Adipocyte (in vitro differentiated cells): ENCODE results near the gene TSBP1.
"Not testable (repeated sequence)": the region's sequence is repeated elsewhere in the genome, so short reads cannot be mapped to it uniquely, and the experiment has no call there.

Experiments
- DNase-seq: peaks from one replicate; pipeline ENCODE4 v3.0.0-alpha.2; 2015; ENCODE audit warnings: low read depth
- H3K27me3 ChIP-seq: replicated peaks from 2 replicates; pipeline ENCODE4 v1.7.0; 2013; ENCODE audit warnings: mild to moderate bottlenecking, low read length, moderate library complexity; ENCODE audit not compliant: control insufficient read depth, insufficient read depth
- H3K36me3 ChIP-seq: 2 replicates; pipeline ENCODE4 v1.7.0; 2013; ENCODE audit warnings: low read length, mild to moderate bottlenecking, moderate library complexity; ENCODE audit not compliant: control insufficient read depth, insufficient read depth, severe bottlenecking
- H3K4me1 ChIP-seq: 2 replicates; pipeline ENCODE4 v1.7.0; 2013; ENCODE audit warnings: mild to moderate bottlenecking, low read length, moderate library complexity; ENCODE audit not compliant: control insufficient read depth, insufficient read depth
- H3K4me3 ChIP-seq: 2 replicates; pipeline ENCODE4 v1.7.0; 2013; ENCODE audit warnings: mild to moderate bottlenecking, low read length, moderate library complexity
- H3K9ac ChIP-seq: 2 replicates; pipeline ENCODE4 v1.7.0; 2013; ENCODE audit warnings: mild to moderate bottlenecking, low read length, moderate library complexity
- H3K9me3 ChIP-seq: 2 replicates; pipeline ENCODE4 v1.7.0; 2013; ENCODE audit warnings: mild to moderate bottlenecking, low read length, moderate library complexity; ENCODE audit not compliant: control insufficient read depth

Gene TSBP1

DNA sequence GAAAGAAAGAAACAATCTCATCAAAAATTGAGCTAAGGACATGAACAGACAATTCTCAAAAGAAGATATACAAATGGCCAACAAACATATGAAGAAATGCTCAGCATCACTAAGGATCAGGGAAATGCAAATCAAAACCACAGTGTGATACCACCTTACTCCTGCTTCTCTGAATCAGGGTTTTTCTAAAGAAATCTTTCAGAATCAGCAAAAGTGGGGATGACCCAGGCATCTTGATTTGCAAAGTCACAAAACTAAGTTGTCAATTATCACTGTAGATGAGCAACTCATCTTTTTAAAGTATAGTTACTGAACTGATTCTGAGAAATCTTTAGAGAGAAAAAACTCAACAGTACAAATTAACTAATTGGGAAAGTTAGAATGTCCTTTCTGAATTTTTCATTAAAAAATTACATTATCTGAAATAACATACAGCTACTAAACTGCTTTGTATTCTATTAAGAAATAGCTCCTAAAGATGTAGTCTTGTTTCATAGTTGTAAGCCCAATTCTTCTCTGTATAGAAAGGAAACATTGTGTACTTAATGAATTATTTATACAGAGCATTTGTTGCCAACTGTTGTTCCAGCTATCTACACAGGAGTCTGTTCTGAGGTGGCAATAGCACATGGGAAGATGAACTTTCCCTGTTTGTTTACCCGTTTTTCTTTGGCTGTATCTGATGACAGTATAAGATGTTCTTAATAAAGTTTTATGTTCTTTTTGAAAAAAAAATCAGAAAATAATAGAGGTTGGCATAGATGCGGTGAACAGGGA is 97.7 kb downstream of the TSBP1 start:
- not testable (repeated sequence) for H3K4me1 ChIP-seq, H3K9ac ChIP-seq, H3K27me3 ChIP-seq, H3K4me3 ChIP-seq, H3K9me3 ChIP-seq, DNase-seq, H3K36me3 ChIP-seq

GRCh38 chr6:32271429-32271828 is 100.3 kb downstream of the TSBP1 start:
- Histone ChIP-seq H3K36me3 (no peaks in the 10 kb centered on the region), H3K9ac (no peak overlapping the region), H3K4me1 (no peaks in the 10 kb centered on the region), H3K4me3 (no peak overlapping the region), H3K27me3 (no peaks in the 10 kb centered on the region), H3K9me3 (no peaks in the 10 kb centered on the region)
- DNase-seq, result no peak

DNA sequence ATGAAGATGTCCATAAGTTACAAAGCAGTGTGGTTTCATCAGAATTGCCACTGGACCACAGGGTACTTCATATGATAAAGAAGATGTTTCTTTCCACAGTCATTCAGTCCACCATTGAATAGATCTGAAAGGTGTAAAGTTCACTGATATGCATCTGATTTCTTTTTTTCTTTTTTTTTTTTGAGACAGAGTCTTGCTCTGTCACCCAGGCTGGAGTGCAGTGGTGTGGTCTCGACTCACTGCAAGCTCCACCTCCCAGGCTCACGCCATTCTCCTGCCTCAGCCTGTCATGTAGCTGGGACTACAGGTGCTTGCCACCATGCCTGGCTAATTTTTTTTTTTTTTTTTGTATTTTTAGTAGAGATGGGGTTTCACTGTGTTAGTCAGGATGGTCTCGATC is 103.2 kb downstream of the TSBP1 start:
- H3K4me1 ChIP-seq, H3K9ac ChIP-seq, H3K36me3 ChIP-seq, H3K4me3 ChIP-seq, DNase-seq, H3K27me3 ChIP-seq, H3K9me3 ChIP-seq: not testable (repeated sequence)

DNA sequence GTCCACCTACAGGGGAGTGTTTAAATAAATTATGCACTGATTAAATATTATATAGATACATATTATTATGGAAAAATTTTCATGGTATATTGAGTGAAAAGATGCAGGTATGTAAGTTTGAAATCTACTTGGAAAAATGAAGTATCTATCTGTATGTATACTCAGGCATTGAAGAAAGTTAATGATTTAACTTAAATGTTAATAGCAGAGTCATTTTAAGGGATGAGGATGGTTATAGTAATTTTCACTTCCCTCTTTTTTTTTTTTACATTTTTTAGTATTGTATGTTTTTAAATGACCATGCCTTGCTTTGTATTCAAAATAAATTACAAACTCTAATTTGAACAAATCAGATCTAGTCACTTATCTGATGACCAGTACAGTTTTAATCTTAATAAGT is 104.7 kb downstream of the TSBP1 start:
- no peak for DNase-seq
- no peak overlapping the region for H3K4me3 ChIP-seq
- no peaks in the 10 kb centered on the region for H3K36me3 ChIP-seq
- no peaks in the 10 kb centered on the region for H3K9me3 ChIP-seq
- H3K27me3 ChIP-seq, result peaks cover 3% of the 10 kb centered on the region
- no peak overlapping the region for H3K9ac ChIP-seq
- H3K4me1 ChIP-seq, result no peaks in the 10 kb centered on the region

DNA sequence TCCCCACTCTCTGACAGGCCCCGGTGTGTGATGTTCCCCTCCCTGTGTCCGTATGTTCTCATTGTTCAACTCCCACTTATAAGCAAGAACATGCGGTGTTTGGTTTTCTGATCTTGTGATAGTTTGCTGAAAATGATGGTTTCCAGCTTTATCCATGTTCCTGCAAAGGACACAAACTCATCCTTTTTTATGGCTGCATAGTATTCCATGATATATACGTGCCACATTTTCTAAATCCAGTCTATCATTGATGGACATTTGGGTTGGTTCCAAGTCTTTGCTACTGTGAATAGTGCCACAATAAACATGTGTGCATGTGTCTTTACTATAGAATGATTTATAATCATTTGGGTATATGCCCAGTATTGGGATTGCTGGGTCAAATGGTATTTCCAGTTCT is 114.4 kb downstream of the TSBP1 start:
- not testable (repeated sequence) for H3K27me3 ChIP-seq

DNA sequence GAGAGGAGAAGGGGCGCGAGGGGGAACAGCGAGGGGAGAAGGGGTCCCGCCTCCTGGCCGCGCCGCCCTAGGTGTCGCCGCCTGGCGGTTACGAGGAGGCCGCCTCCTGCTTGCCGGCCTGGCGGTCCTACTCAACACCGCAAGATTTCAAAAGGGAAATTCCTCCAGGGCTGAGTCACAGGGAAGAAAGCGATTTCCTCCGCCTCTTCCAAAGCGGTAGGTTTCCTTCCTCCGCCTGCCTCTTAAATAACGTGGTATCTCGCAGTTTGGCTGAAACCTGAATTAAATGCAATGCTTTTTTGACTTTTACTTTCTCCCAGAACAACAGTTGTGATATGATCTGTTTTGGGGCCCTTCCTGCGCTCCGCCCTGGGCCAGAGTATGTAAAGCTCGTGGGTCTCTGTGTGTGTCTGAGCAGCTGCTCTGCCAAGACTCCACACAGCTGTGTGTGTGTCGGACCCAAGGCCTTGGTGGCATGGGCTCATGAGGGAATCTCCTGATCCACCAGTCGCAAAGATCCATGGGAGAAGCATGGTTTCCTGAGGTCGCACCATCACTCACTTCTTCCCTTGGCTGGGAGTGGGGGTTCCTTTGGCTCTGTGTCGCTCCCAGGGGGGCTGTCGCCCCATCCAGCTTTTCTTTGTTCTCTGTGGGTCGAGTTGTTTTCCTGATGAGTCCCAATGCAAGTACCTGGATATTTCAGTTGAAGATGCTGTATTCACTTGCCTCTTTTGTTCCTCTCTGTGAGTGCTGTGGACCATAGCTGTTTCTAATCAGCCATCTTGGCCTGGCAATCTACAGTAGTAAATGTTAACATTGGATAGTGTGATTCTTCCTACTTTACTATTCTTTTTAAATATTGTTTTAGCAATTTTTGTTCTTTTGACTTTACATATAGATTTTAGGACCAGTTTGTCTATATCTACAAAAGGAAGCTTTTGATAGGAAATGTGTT is 116.2 kb downstream of the TSBP1 start:
- no peaks in the 10 kb centered on the region for H3K27me3 ChIP-seq
- peak overlapping the region; percentile 73 for H3K9ac ChIP-seq
- no peaks in the 10 kb centered on the region for H3K36me3 ChIP-seq
- H3K4me3 ChIP-seq, result peak overlapping the region; percentile 76
- DNase-seq, result peak; percentile 97
- no peaks in the 10 kb centered on the region for H3K9me3 ChIP-seq
- H3K4me1 ChIP-seq, result peaks cover 6% of the 10 kb centered on the region

More for the DNA sequence above, 114.4 kb downstream of the TSBP1 start:
- H3K9ac ChIP-seq, H3K9me3 ChIP-seq, H3K36me3 ChIP-seq, H3K4me1 ChIP-seq, H3K4me3 ChIP-seq, DNase-seq: not testable (repeated sequence)

GRCh38 chr6:32254761-32255198 is 116.9 kb downstream of the TSBP1 start:
- H3K4me3 ChIP-seq, result peak overlapping the region; percentile 76
- no peak for DNase-seq
- H3K9ac ChIP-seq, result peak overlapping the region; percentile 73
- peaks cover 6% of the 10 kb centered on the region for H3K4me1 ChIP-seq
- no peaks in the 10 kb centered on the region for H3K36me3 ChIP-seq
- no peaks in the 10 kb centered on the region for H3K9me3 ChIP-seq
- no peaks in the 10 kb centered on the region for H3K27me3 ChIP-seq

DNA sequence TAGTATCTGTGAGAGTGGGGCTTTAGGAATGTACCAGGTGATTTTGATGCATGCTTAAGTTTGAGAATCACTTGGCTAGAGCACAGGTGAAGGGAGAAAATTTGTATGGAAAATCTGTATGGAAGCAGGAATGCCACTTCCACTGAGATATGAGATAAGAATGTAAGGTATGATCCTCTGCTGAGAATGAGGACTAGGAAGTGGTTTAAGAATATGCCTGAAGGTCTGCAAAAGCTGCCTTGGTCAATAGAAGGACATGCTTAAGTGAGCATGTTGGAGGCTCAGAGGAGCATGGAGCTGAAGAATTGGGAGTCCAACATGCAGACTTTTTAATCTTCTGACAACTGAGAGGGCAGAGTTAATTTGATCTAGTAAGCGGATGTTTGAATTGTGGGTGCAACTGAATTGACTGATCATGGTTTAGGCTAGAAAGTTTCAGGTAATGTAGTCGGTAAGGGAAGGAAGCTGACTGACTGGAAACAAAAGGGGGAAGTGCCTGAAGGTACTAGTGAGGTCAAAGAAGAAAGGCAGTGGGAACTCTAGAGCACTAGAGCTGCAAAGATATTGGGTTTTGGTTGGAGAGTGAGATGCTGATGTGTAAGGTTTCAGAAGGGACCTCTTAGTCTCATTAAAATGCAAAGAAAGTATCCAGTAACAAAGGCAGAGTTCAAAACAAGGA is 119.2 kb downstream of the TSBP1 start:
- Histone ChIP-seq H3K27me3 (no peaks in the 10 kb centered on the region), H3K36me3 (no peaks in the 10 kb centered on the region), H3K9ac (no peak overlapping the region), H3K9me3 (peaks cover 9% of the 10 kb centered on the region), H3K4me1 (peaks cover 6% of the 10 kb centered on the region), H3K4me3 (no peak overlapping the region)
- DNase-seq, result no peak

GRCh38 chr6:32249262-32249661 is 122.4 kb downstream of the TSBP1 start:
- Histone ChIP-seq H3K4me1 (peaks cover 10% of the 10 kb centered on the region), H3K4me3 (no peak overlapping the region), H3K9ac (no peak overlapping the region), H3K36me3 (no peaks in the 10 kb centered on the region), H3K9me3 (peaks cover 9% of the 10 kb centered on the region), H3K27me3 (no peaks in the 10 kb centered on the region)
- no peak for DNase-seq

DNA sequence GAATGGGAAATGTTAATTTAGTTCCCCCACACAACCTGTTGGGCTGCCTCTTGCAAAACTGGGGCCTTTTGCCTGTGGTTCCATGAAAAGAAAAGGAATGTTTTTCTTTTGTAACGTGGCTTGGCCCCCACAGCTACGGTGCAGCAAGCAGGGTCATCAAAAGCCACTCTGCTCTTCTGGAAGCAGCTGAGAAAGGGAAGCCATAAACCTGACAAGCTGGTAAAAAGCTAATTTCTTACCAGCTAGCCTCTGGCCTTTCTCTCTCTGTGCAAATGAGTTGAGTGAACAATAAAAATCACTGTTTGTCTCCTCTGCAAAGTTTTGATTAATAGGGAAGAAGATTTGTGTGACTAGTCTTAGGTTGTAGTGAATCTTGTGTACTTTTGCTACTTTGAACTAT is 124.3 kb downstream of the TSBP1 start:
- no peaks in the 10 kb centered on the region for H3K27me3 ChIP-seq
- H3K9ac ChIP-seq, result no peak overlapping the region
- no peaks in the 10 kb centered on the region for H3K36me3 ChIP-seq
- peaks cover 14% of the 10 kb centered on the region for H3K4me1 ChIP-seq
- peaks cover 9% of the 10 kb centered on the region for H3K9me3 ChIP-seq
- no peak for DNase-seq
- H3K4me3 ChIP-seq, result no peak overlapping the region

DNA sequence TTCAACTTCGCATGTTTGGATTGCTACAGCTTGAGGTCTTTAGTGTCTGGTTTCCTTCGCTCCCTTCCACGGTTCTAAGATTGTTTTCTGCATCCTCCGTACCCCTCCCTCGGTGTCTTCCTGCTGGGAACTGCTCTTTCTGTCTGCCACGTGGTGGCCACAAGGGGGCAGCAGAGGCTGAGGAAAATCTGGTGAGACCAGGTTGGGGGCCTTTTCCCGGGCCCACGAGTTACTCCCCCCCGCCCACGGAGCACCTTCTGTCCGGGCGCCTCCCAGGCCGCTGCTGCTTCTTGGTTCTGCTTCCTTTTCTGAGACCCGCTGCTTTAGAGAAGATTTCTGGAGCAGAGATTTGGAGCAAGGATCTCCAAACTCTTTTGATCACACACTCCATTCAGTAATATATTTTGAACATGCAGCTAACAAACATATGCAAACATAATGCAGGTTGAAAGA is 126.7 kb downstream of the TSBP1 start:
- no peaks in the 10 kb centered on the region for H3K36me3 ChIP-seq
- peak overlapping the region; percentile 75 for H3K9ac ChIP-seq
- H3K9me3 ChIP-seq, result peaks cover 9% of the 10 kb centered on the region
- H3K4me1 ChIP-seq, result peaks cover 14% of the 10 kb centered on the region
- no peaks in the 10 kb centered on the region for H3K27me3 ChIP-seq
- peak; percentile 91 for DNase-seq
- H3K4me3 ChIP-seq, result peak overlapping the region; percentile 70
